Loucy (cell line): ENCODE measurements around the gene SLC6A11.

Experiments used
- H2AFZ ChIP-seq: fragments of 200-600 bp; sonication (generic); 2 replicates; pipeline ENCODE4 v1.6.0; 2016; ENCODE audit warnings: antibody characterized with exemption, mild to moderate bottlenecking, low read length, moderate library complexity
- H3F3A ChIP-seq: fragments of 200-600 bp; 2 replicates; pipeline ENCODE4 v1.6.0; 2016; ENCODE audit warnings: antibody characterized with exemption, low read depth, mild to moderate bottlenecking
- H3K27me3 ChIP-seq: fragments of 200-600 bp; sonication (generic); 2 replicates; pipeline ENCODE4 v1.6.1; 2014; ENCODE audit warnings: low read length, mild to moderate bottlenecking; ENCODE audit not compliant: insufficient read depth, poor library complexity, severe bottlenecking
- H3K36me3 ChIP-seq: fragments of 200-600 bp; sonication (generic); 2 replicates; pipeline ENCODE4 v1.6.1; 2016; ENCODE audit warnings: low read length; ENCODE audit not compliant: insufficient read depth
- H3K4me1 ChIP-seq: fragments of 200-600 bp; sonication (generic); 2 replicates; pipeline ENCODE4 v1.5.1; 2014; ENCODE audit warnings: low read length, mild to moderate bottlenecking; ENCODE audit not compliant: insufficient read depth, poor library complexity, severe bottlenecking
- H3K4me2 ChIP-seq: fragments of 200-600 bp; sonication (generic); 2 replicates; pipeline ENCODE4 v1.6.0; 2014; ENCODE audit warnings: antibody characterized with exemption, low read length, low read depth, mild to moderate bottlenecking; ENCODE audit not compliant: poor library complexity, severe bottlenecking
- H3K4me3 ChIP-seq: fragments of 200-600 bp; sonication (generic); 2 replicates; pipeline ENCODE4 v1.5.1; 2014; ENCODE audit warnings: low read length, mild to moderate bottlenecking, mixed read lengths; ENCODE audit not compliant: poor library complexity, severe bottlenecking
- H3K79me2 ChIP-seq: fragments of 200-600 bp; sonication (generic); 2 replicates; pipeline ENCODE4 v1.6.1; 2014; ENCODE audit warnings: low read length; ENCODE audit not compliant: insufficient read depth
- H3K9ac ChIP-seq: fragments of 200-600 bp; sonication (generic); 2 replicates; pipeline ENCODE4 v1.6.0; 2014; ENCODE audit warnings: mild to moderate bottlenecking, low read depth, low read length, moderate library complexity; ENCODE audit not compliant: poor library complexity, severe bottlenecking
- H3K9me2 ChIP-seq: fragments of 200-600 bp; sonication (generic); replicated peaks from 2 replicates; pipeline ENCODE4 v1.6.1; 2016; ENCODE audit warnings: low read depth, low read length, mixed read lengths
- H3K9me3 ChIP-seq: fragments of 200-600 bp; sonication (generic); 2 replicates; pipeline ENCODE4 v1.6.1; 2014; ENCODE audit warnings: mild to moderate bottlenecking, antibody characterized with exemption, low read length, low read depth; ENCODE audit not compliant: insufficient read depth
- H4K20me1 ChIP-seq: fragments of 200-600 bp; sonication (generic); 2 replicates; pipeline ENCODE4 v1.6.0; 2014; ENCODE audit warnings: antibody characterized with exemption, low read length, mild to moderate bottlenecking; ENCODE audit not compliant: insufficient read depth, poor library complexity, severe bottlenecking
- CTCF ChIP-seq: fragments of 200-600 bp; sonication (generic); conservative IDR thresholded peaks from 2 replicates; pipeline ENCODE4 v1.5.1; 2014; ENCODE audit warnings: mild to moderate bottlenecking, antibody characterized with exemption, low read length
- EZH2phosphoT487 ChIP-seq: fragments of 200-600 bp; IDR thresholded peaks from 2 replicates; pipeline ENCODE4 v1.6.1; 2018; ENCODE audit warnings: antibody characterized with exemption, mild to moderate bottlenecking, moderate library complexity, borderline replicate concordance

SLC6A11 gene

GRCh38 chr3:10964537-10965167 is 148.6 kb downstream of the SLC6A11 start:
- Histone ChIP-seq H3K4me3 (no peak overlapping the region), H3K9ac (no peak overlapping the region), H3K27me3 (no peaks in the 10 kb centered on the region), H3K9me3 (no peaks in the 10 kb centered on the region), H3K36me3 (no peaks in the 10 kb centered on the region), H3K79me2 (no peaks in the 10 kb centered on the region), H3F3A (no peaks in the 10 kb centered on the region), H3K9me2 (no peaks in the 10 kb centered on the region), H2AFZ (no peak overlapping the region), H3K4me2 (no peak overlapping the region), H4K20me1 (no peaks in the 10 kb centered on the region), H3K4me1 (no peaks in the 10 kb centered on the region)
- TF ChIP-seq CTCF (no peak), EZH2phosphoT487 (no peak)

GRCh38 chr3:10968401-10968800 is 152.4 kb downstream of the SLC6A11 start:
- Histone ChIP-seq H4K20me1 (no peaks in the 10 kb centered on the region), H3K4me3 (no peak overlapping the region), H2AFZ (no peak overlapping the region), H3K9ac (no peak overlapping the region), H3K9me2 (no peaks in the 10 kb centered on the region), H3F3A (no peaks in the 10 kb centered on the region), H3K9me3 (no peaks in the 10 kb centered on the region), H3K79me2 (no peaks in the 10 kb centered on the region), H3K4me2 (no peak overlapping the region), H3K27me3 (no peaks in the 10 kb centered on the region), H3K36me3 (no peaks in the 10 kb centered on the region), H3K4me1 (no peaks in the 10 kb centered on the region)
- TF ChIP-seq CTCF = no peak

- Histone ChIP-seq H3K9ac (no peak overlapping the region), H3K36me3 (no peaks in the 10 kb centered on the region), H3K4me3 (no peak overlapping the region), H3K79me2 (no peaks in the 10 kb centered on the region), H3K4me1 (no peaks in the 10 kb centered on the region), H3K9me3 (no peaks in the 10 kb centered on the region; the same call in 1 of the 2 replicates), H3K4me2 (no peak overlapping the region), H3K9me2 (no peaks in the 10 kb centered on the region), H3F3A (no peaks in the 10 kb centered on the region), H3K27me3 (no peaks in the 10 kb centered on the region), H2AFZ (no peak overlapping the region), H4K20me1 (no peaks in the 10 kb centered on the region)
- TF ChIP-seq CTCF (no peak), EZH2phosphoT487 (no peak)
These were observed 154.4 kb downstream of the SLC6A11 start for GRCh38 chr3:10970306-10970960.
